HCEC 1CT (cell line): ENCODE results near the gene MYBPHL.
A peak's percentile ranks its signal among the peaks of the same experiment; 100 is the strongest.
"Not testable (repeated sequence)": the region's sequence is repeated elsewhere in the genome, so short reads cannot be mapped to it uniquely, and the experiment has no call there.

Experiments
- DNase-seq: peaks from one replicate; pipeline ENCODE4 v3.0.0-alpha.2; 2017

The MYBPHL gene

GRCh38 chr1:109305991-109306390, 820 bp downstream of the MYBPHL start:
- DNase-seq: not testable (repeated sequence)

- DNase-seq: no peak
Observed at GRCh38 chr1:109304226-109304920, 2.4 kb downstream of the MYBPHL start.

- no peak for DNase-seq
Observed at GRCh38 chr1:109301874-109302273, 4.9 kb downstream of the MYBPHL start.

GRCh38 chr1:109300650-109301151, 6.1 kb downstream of the MYBPHL start:
- no peak for DNase-seq

- peak; percentile 43 for DNase-seq
Observed at GRCh38 chr1:109299558-109300343, 7.1 kb downstream of the MYBPHL start.

GRCh38 chr1:109298666-109299557, 7.9 kb downstream of the MYBPHL start:
- DNase-seq: peak; percentile 75

GRCh38 chr1:109296782-109297181, 10.0 kb downstream of the MYBPHL start:
- no peak for DNase-seq

- DNase-seq: no peak
Observed at GRCh38 chr1:109295712-109296415, 10.9 kb downstream of the MYBPHL start.

- DNase-seq: no peak
Observed at GRCh38 chr1:109294481-109294880, 12.3 kb downstream of the MYBPHL start.

GRCh38 chr1:109293026-109293425, 13.8 kb downstream of the MYBPHL start:
- no peak for DNase-seq

GRCh38 chr1:109292364-109292763, 14.4 kb downstream of the MYBPHL start:
- no peak for DNase-seq

- no peak for DNase-seq
Observed at GRCh38 chr1:109290998-109291397, 15.8 kb downstream of the MYBPHL start.

- DNase-seq: no peak
Observed at GRCh38 chr1:109290137-109290536, 16.7 kb downstream of the MYBPHL start.

GRCh38 chr1:109286762-109287161, 20.0 kb downstream of the MYBPHL start:
- not testable (repeated sequence) for DNase-seq

- no peak for DNase-seq
Observed at GRCh38 chr1:109283748-109284600, 22.8 kb downstream of the MYBPHL start.

GRCh38 chr1:109282952-109283747, 23.7 kb downstream of the MYBPHL start, which contains the start of gene PSRC1:
TSS of gene PSRC1 (minus strand) at chr1:109283145.
- DNase-seq: peak; percentile 97

GRCh38 chr1:109282497-109282951, 24.3 kb downstream of the MYBPHL start:
- no peak for DNase-seq

- no peak for DNase-seq
Observed at GRCh38 chr1:109281680-109282496, 24.9 kb downstream of the MYBPHL start.

GRCh38 chr1:109280862-109281261, 25.9 kb downstream of the MYBPHL start:
- no peak for DNase-seq
